Neural progenitor cell (in vitro differentiated cells): ENCODE measurements around the gene BPIFB6.

Source experiments
- EZH2 ChIP-seq: fragments of 200-600 bp; sonication (generic); IDR thresholded peaks from 2 replicates; pipeline ENCODE4 v1.6.1; 2017; ENCODE audit warnings: antibody characterized with exemption, mild to moderate bottlenecking, moderate library complexity
- EZH2phosphoT487 ChIP-seq: fragments of 200-600 bp; sonication (generic); IDR thresholded peaks from 2 replicates; pipeline ENCODE4 v1.6.1; 2017; ENCODE audit warnings: antibody characterized with exemption
- TF ChIP-seq, protein P1 (sequence below): fragments of 200-600 bp; sonication (generic); IDR thresholded peaks from 2 replicates; pipeline ENCODE4 v1.5.1; 2017; ENCODE audit warnings: antibody characterized with exemption, mild to moderate bottlenecking

- no peak for TF ChIP-seq EZH2
- TF ChIP-seq EZH2phosphoT487 = no peak
- TF ChIP-seq, protein P1, sequence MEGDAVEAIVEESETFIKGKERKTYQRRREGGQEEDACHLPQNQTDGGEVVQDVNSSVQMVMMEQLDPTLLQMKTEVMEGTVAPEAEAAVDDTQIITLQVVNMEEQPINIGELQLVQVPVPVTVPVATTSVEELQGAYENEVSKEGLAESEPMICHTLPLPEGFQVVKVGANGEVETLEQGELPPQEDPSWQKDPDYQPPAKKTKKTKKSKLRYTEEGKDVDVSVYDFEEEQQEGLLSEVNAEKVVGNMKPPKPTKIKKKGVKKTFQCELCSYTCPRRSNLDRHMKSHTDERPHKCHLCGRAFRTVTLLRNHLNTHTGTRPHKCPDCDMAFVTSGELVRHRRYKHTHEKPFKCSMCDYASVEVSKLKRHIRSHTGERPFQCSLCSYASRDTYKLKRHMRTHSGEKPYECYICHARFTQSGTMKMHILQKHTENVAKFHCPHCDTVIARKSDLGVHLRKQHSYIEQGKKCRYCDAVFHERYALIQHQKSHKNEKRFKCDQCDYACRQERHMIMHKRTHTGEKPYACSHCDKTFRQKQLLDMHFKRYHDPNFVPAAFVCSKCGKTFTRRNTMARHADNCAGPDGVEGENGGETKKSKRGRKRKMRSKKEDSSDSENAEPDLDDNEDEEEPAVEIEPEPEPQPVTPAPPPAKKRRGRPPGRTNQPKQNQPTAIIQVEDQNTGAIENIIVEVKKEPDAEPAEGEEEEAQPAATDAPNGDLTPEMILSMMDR = no peak
These were observed 6.1 kb upstream of the BPIFB6 start for GRCh38 chr20:33025318-33025876.
